Left ventricle myocardium superior (tissue), 1 donor: ENCODE data around the gene SLC39A10. TPM values are rescaled to one million over a fixed set of nuclear protein-coding genes. Genes with fewer than 3 reads are reported as not detected.
"Not testable (repeated sequence)": the region's sequence is repeated elsewhere in the genome, so short reads cannot be mapped to it uniquely, and the experiment has no call there.

Source experiments
- ATAC-seq: fragments of 200-7000 bp; cut with Tn5 transposase; one replicate; pipeline ENCODE4 v1.9.1; 2020; ENCODE audit warnings: mild to moderate bottlenecking, moderate library complexity
- DNase-seq: peaks from one replicate; pipeline ENCODE4 v3.0.0-alpha.2; 2020
- intact Hi-C: fragments of 100-400 bp; cut with micrococcal nuclease; formaldehyde crosslinking; loops from one replicate; pipeline ENCODE4 v1.11.0; 2022
- total RNA-seq: library from RNA; stranded (reverse); fragmentation: NEBNext Ultra II Directional; extraction: Animal tissue kit (Norgen Biotek cat#: 25700); gene quantifications from one replicate; pipeline ENCODE4 v1.2.1, GENCODE V29; 2021
- donor health status: DM: no; HTN: yes; CAD: no; lungs with severe emphysema.

Gene SLC39A10
- total RNA-seq, 1 donor from 2014 or later = 9.7 TPM

DNA sequence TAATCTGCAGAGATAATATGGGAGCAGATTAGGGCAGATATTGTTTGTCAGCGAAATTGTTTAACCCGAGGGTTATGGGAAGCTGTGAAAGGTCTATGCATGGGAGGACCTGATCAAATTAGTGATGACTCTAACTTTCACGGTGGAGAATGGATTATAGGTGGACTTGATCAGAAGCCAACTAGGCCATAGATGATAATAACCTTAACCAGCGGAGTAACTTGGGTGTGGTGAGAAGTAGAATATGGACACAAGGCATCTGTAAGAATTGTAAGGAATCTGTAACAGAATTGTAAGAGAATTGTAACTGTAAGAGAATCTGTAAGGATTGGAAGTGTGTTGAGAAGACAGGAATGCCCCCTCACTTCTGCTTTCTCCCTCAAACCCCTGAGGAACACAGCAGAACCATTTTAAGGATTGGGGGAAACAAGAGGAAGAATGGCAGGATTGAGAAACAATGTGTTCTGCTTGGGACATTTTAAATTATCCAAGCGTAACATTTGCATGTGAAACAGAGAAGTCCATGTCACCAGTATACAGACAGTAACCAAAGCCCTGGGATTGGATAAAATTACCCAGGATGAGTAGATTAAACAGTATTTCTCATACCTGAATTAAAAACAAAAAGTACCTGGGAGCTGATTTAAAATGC is 14.9 kb upstream of the SLC39A10 start:
- ATAC-seq (no peak), DNase-seq (no peak)
- intact Hi-C loops = no loop called here

GRCh38 chr2:195642679-195643068 is 14.4 kb upstream of the SLC39A10 start:
- ATAC-seq (no peak), DNase-seq (no peak)
- intact Hi-C loops = no loop called here

GRCh38 chr2:195644708-195645107 is 12.3 kb upstream of the SLC39A10 start:
- not testable (repeated sequence) for DNase-seq, ATAC-seq

GRCh38 chr2:195645413-195645812 is 11.6 kb upstream of the SLC39A10 start:
- ATAC-seq (no peak), DNase-seq (no peak)
- intact Hi-C loops = no loop called here

More at GRCh38 chr2:195644708-195645107, 12.3 kb upstream of the SLC39A10 start:
- intact Hi-C loops = not testable (repeated sequence)

GRCh38 chr2:195646424-195646823 is 10.6 kb upstream of the SLC39A10 start:
- no peak for DNase-seq
- intact Hi-C loops = no loop called here
- no peak for ATAC-seq

- DNase-seq (no peak), ATAC-seq (no peak)
- intact Hi-C loops = no loop called here
These were observed 9.7 kb upstream of the SLC39A10 start for GRCh38 chr2:195647302-195647701.

DNA sequence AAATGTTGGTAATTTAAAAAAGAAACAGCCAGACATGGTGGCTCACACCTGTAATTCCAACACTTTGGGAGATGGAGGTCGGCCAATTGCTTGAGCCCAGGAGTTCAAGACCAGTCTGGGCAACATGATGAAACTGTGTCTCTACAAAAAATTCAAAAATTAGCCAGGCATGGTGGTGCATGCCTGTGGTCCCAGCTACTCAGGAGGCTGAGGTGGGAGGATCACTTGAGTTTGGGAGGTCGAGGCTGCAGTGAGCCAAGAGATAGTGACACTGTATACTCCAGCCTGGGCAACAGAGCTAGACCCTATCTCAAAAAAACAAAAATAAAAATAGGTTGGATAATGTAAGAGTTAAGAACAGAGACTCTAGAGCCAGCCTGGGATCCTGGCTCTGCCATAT is 8.7 kb upstream of the SLC39A10 start:
- intact Hi-C loops, ATAC-seq, DNase-seq: not testable (repeated sequence)

DNA sequence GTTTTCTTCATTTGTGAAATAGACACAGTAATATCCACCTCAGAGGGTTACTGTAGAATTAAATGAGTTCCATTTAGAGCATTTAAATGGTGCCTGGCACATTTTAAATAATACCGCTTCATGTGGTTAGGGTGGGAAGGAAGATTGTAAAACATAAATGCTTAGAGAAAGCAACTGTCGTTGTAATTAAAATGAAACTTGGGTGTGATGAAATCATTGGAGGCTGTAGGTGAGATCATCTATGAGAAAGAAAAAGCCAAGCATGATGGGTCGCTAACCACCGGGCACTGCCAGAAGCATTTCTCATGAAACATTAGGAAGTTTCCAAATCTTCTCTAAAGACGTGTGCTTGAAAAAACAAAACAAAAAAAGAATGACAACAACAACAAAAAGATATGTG is 8.2 kb upstream of the SLC39A10 start:
- DNase-seq (no peak), ATAC-seq (no peak)
- intact Hi-C loops = no loop called here

GRCh38 chr2:195649629-195650190 is 7.3 kb upstream of the SLC39A10 start:
- DNase-seq = no peak
- ATAC-seq = no peak
- intact Hi-C loops = no loop called here

DNA sequence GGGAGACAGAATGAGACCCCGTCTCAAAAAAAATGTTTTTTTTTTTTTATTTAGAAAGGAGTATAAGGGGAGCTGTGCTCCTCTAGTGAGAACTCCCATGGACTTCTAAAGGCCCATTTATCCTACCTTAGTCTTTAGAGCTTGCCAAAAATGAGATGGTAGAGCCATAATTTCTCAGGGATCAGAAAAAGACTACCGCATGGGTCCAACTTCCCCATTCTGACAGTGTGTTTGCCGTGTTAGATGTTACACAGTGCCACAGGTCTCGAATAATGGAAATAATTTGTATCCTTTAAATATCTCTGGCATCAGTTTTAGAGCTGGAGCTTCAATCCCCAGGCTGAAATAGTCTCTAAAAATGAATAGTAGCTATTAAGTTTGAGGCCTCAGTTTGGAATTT is 6.0 kb upstream of the SLC39A10 start:
- ATAC-seq (no peak), DNase-seq (no peak)
- intact Hi-C loops = no loop called here

GRCh38 chr2:195652911-195653310 is 4.1 kb upstream of the SLC39A10 start:
- no peak for ATAC-seq
- intact Hi-C loops = no loop called here
- no peak for DNase-seq

DNA sequence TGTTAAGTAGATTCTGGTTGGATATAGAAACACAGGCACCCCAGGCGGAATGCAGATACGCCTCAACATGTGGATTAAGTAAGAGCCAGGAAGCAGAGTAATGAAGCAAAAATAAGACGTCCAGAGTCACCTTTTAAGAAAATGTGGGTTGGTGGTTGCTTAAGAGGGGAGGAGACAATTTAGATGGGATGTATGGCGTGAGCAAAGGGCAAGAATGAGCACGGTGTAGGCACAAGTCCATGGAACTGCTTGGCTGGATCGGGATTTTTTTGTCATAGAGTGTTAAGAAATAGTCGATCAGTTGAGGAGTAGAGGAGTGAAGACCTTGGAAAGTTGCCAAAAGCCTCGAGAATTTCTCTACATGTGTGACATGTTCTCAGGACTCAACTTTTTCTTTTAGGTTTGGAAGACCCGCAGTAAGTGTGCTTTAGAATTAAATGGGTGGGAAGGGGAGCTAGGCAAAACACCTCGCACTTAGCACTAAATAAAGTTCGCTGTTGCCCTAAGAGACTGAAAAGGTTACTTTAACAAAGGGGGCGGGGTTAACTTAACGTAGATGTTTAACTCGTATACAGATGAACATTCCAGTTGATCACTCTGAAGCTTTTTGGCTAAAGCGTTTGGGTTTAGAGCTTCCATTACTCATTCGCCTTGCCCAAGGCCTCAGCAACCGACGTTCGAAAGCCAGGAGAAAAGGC is 716 bp upstream of the SLC39A10 start:
- ATAC-seq = no peak
- intact Hi-C loops = no loop called here
- DNase-seq = no peak

DNA sequence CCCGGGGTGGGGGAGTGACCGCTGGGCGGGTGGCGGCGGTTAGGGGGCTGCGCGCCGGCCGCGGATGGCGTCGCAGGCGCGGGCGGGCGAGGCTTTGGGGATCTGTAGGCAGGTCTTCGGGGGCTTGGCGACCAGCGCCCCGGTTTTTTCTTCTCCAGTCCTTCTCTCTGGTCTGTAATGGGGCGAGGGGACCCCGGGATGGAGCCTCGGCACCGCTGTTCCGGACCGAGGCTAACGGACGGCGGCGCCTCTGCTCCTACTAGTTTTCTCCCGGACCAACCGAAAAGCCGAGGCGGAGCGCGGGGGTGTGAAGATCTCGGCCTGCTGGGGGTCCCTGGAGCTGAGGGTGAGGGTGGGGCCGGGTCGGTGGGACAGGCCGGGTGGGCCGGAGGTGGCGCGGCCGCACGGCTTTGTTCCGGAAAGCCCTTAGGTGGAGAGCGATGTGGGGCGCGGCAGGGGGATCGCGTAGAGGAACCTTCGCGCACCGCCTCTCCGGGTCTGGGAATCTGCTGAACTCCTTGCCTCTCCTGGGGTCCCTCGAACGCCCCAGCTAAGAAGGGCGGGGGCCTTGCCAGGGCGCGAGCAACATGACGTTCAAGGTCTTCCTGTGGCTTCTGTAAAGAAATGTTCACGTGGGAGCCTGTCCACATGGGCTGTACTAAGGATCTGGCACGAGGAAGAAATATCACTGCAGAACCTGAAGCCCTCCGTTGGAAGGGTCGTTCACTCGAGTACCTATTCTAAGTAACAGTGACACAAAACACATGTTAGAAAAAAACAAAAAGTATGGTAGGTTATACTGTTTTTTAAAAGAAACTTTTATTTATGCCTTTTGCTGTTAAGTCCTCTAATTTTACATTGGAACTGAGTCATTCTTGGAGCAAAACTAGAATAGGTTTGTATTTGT is 861 bp downstream of the SLC39A10 start:
- ATAC-seq = peak; percentile 42
- intact Hi-C loops = no loop called here
- DNase-seq = peak; percentile 63

GRCh38 chr2:195658541-195658890 is 1.5 kb downstream of the SLC39A10 start:
- no peak for ATAC-seq
- intact Hi-C loops = no loop called here
- no peak for DNase-seq

DNA sequence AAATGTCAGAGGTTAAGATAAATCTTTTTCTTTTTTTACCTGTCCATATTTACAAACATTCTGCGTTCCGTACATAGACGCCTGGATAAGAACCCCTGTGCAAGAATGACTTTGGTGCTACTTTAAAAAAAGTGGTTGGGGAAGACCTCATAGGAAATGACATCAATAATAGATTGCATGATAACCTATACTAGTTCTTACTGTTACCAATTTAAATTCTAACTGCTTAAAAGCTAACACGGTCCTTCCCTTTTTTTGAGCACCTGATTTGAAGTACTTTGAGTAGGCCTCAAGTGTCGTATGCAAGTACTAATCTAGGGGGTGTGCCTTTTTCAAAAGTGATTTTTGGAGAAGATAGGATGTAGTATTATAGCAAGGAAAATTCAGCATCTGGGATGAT is 2.1 kb downstream of the SLC39A10 start:
- ATAC-seq (no peak), DNase-seq (no peak)
- intact Hi-C loops = no loop called here

DNA sequence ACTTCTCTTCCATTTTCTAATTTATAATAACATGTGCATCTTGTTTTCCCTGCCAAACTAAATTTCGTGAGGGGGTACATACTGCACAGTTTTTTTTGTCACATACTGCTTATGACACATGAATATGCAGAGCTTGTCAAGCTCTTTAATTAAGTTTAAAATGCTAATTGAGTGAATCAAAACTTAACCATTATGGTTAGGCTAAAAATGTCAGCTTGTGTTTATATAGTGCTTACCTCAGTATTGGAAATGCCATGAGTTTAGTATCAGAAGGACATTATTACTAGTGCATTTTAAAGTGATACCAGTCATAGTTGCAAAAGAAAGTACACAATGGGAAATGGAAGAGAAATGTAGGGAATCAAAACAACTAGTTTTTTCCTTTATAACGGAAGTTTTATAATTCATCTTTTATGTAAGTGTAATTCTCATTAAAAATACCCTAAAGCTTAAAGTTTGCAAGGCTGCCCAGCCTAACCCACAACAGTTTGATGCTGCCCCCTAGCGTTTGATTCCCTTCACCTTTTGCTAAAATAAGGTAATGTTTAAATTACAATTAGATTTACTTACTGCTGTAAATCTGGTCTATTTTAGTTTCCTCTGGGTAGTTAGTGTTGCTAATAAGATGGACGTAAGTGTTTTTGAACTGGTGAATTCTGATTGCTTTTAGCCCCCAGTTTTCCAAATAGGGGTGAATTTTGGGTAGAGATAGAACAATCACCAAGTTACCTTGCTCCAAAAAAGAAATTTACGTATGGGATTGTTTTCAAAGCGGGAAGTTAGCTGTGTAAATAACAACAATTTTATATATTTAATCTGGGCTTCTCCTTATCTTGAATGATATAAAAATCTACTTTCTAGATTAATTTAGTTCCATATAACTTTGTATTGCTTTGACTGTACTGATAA is 3.2 kb downstream of the SLC39A10 start:
- DNase-seq = no peak
- intact Hi-C loops = loop anchor here (5.0 kb wide), 1 partner anchor 83 kb away; no protein-coding TSS in a partner anchor
- ATAC-seq = no peak

DNA sequence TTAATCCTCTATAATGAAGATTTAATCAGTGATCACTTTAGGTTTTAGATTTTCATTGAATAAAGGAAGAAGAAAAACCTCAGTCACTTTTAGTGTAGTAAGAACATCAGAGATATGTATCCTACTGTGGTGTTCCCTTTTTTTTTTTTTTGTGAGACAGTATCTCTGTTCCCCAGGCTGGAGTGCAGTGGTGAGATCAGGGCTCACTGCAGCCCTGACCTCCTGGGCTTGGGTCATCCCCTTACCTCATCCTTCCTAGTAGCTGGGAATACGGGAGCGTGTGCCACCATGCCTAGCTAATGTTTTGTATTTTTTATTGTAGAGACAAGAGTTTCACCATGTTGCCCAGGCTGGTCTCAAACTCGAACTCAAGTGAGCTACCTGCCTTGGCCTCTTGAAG is 5.1 kb downstream of the SLC39A10 start:
- ATAC-seq (no peak), DNase-seq (no peak)
- intact Hi-C loops = loop anchor here (5.0 kb wide), 1 partner anchor 85 kb away; no protein-coding TSS in a partner anchor

- DNase-seq (no peak), ATAC-seq (no peak)
- intact Hi-C loops = loop anchor here (5.0 kb wide), 1 partner anchor 86 kb away; no protein-coding TSS in a partner anchor
These were observed 6.0 kb downstream of the SLC39A10 start for GRCh38 chr2:195663007-195663406.

- ATAC-seq = no peak
These were observed 7.5 kb downstream of the SLC39A10 start for GRCh38 chr2:195664528-195664927.

More at GRCh38 chr2:195664528-195664927, 7.5 kb downstream of the SLC39A10 start:
- intact Hi-C loops = loop anchor here (5.0 kb wide), 1 partner anchor 87 kb away; no protein-coding TSS in a partner anchor
- no peak for DNase-seq
